K562 treated with DMSO at 1 percent for 24 hours (cell line): ENCODE data around the gene PEX19. TPM values are rescaled to one million over a fixed set of nuclear protein-coding genes. Genes with fewer than 3 reads are reported as not detected.

Source experiments
- total RNA-seq: library from RNA; unstranded; fragments of 300-600 nt; gene quantifications from 2 replicates; pipeline ENCODE4 v1.2.3, GENCODE V29; 2022; ENCODE audit warnings: low read depth; ENCODE audit not compliant: insufficient read depth

PEX19 gene, protein sequence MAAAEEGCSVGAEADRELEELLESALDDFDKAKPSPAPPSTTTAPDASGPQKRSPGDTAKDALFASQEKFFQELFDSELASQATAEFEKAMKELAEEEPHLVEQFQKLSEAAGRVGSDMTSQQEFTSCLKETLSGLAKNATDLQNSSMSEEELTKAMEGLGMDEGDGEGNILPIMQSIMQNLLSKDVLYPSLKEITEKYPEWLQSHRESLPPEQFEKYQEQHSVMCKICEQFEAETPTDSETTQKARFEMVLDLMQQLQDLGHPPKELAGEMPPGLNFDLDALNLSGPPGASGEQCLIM
- 36.2 and 38.7 TPM in 2 replicates for total RNA-seq

DNA sequence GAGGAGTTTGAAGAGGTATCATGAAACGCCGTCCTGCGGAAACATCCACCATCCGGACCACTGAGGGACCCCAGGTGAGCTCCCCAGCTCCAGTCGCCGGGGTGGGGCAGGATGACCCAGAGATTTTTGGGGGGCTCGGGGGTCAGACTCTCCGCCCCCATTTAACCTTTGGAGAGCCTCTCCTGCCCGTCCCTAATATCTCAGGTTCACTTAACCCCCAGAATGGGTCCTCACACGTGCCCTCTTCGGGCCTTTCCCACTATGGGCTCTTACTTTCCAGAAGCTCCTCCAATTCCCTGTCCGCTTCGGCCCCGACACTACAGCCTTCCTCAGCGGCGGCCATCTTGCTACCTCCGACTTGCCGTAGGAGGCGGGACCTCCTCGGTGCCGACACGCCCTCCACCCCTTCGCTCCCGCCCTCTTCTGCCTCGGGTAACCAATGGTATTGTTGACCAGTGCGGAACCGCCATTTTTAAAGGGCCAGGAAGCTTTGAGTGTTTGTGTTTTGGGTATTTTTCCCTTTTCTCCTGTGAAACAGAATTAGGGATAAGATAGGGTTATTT, at the start of gene PEX19:
Gene PEX19 (minus strand): TSS at position 352 of the 563 bp plus-strand sequence. CDS start 9 bp downstream, at position 343.

DNA sequence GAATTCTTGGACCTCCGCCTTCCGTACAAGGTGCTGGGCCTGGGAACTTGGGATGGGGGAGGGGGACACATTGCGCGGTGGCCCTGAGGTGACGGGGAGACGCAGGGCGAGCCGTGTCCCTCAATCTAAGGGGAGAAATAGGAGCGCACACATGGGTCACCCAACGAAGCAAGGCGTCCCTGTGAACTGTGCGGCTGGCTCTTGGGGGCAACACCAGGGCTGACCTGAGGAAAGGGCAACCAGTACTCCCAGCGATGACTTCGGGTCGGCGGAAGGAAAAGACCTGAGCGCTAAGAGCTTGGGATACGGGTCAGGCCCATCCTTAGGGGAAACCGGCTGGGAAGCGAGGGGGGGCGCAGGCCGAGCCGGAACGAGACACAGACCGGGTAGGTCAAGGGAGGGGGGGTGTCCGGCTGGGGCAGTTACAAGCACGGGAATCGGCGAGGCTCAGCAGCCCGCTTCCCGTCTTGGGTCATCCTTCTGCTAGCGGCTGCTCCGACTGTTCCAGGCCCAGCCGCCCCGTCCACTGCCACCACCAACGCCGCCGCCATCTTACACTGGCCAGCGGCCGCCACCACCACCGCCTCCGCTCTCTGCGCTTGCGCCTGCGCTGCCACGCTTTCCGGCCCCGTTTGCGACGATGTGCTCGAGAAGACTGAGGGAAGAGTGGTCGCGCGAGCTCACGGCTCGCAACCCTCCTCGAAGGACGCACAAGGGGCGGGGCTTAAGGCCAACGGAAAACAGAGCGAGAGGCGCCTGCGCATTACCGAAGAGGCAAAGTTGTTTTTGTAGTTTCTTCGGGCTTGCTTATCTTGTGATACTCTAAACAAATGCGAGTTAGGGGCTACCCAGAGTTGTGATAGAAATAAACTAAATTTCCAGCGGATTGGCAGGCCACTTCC, 22.8 kb downstream of the PEX19 start, which contains the start of gene DCAF8:
Gene DCAF8 (minus strand): TSS at position 657 of the 902 bp plus-strand sequence. CDS start 18,541 bp downstream, outside the sequence.

Other genes with a start within 250 kb of the PEX19 start
- gene KCNJ10, start 215.0 kb downstream of the PEX19 start, total RNA-seq, result not detected in 2 replicates
- not detected in 2 replicates for gene KCNJ9, start 203.6 kb downstream of the PEX19 start, total RNA-seq
- 25.7 and 28.0 TPM in 2 replicates for gene IGSF8, start 186.5 kb downstream of the PEX19 start, total RNA-seq
- not detected in 2 replicates for gene ATP1A2, start 169.4 kb downstream of the PEX19 start, total RNA-seq
- not detected in 2 replicates for gene ATP1A4, start 133.5 kb downstream of the PEX19 start, total RNA-seq
- 0.24 and 0.46 TPM in 2 replicates for gene CASQ1, start 94.6 kb downstream of the PEX19 start, total RNA-seq
- gene PEA15, start 79.7 kb downstream of the PEX19 start, total RNA-seq, result 74.1 and 74.8 TPM in 2 replicates
- gene DCAF8, start 22.6 kb downstream of the PEX19 start, total RNA-seq, result 90.5 and 106 TPM in 2 replicates
- gene COPA, start 58.1 kb upstream of the PEX19 start, total RNA-seq, result 175 and 184 TPM in 2 replicates
- gene NCSTN, start 58.2 kb upstream of the PEX19 start, total RNA-seq, result 68.1 and 70.7 TPM in 2 replicates
- 0.65 and 0.95 TPM in 2 replicates for gene NHLH1, start 81.9 kb upstream of the PEX19 start, total RNA-seq
- 6.9 and 8.0 TPM in 2 replicates for gene VANGL2, start 115.4 kb upstream of the PEX19 start, total RNA-seq
- 3.3 and 3.7 TPM in 2 replicates for gene SLAMF6, start 238.1 kb upstream of the PEX19 start, total RNA-seq